ENCODE results near the gene UNG.

DNA sequence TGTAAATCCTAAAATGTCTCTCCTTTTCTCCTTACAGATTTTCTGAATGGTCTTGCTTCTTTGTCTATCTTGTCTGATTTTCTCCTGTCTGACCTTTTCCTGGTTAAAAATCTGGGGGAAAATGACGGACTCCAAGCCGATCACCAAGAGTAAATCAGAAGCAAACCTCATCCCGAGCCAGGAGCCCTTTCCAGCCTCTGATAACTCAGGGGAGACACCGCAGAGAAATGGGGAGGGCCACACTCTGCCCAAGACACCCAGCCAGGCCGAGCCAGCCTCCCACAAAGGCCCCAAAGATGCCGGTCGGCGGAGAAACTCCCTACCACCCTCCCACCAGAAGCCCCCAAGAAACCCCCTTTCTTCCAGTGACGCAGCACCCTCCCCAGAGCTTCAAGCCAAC lies 42.0 kb downstream of the UNG start:
- no peak for TF ChIP-seq CTCF (IDR thresholded peaks at IDR 0.05; ENCODE audit: low read length)
- TF ChIP-seq EZH2phosphoT487 (IDR thresholded peaks at IDR 0.05; ENCODE audit: low read length) = no peak
